ENCODE data around the gene SALL3.

GRCh38 chr18:79046522-79046921 is 66.9 kb downstream of the SALL3 start:
- no peak for TF ChIP-seq POLR2A (IDR thresholded peaks at IDR 0.05)
- no peak for TF ChIP-seq CTCF (IDR thresholded peaks at IDR 0.05)
- no peak for TF ChIP-seq EP300 (IDR thresholded peaks at IDR 0.05)

All from ovary (tissue), 3 donors.